ENCODE results near the gene SUN1.

Gene SUN1

GRCh38 chr7:816751-817671 lies 15.3 kb upstream of the SUN1 start (continued):
- TF ChIP-seq KLF17 (tag by site-specific recombination; IDR thresholded peaks at IDR 0.05) (no peak), ZXDB (tag by site-specific recombination; IDR thresholded peaks at IDR 0.05) (no peak), BCL6B (tag by site-specific recombination; IDR thresholded peaks at IDR 0.05) (no peak), EGR2 (tag by site-specific recombination; IDR thresholded peaks at IDR 0.05; ENCODE audit: low read depth) (no peak; the same call in 1 of the 2 replicates), ZNF37A (tag by site-specific recombination; IDR thresholded peaks at IDR 0.05) (no peak), ZNF701 (tag by site-specific recombination; IDR thresholded peaks at IDR 0.05) (no peak), MZF1 (tag by site-specific recombination; IDR thresholded peaks at IDR 0.05; ENCODE audit: borderline replicate concordance) (no peak), ZNF174 (tag by site-specific recombination; IDR thresholded peaks at IDR 0.05) (no peak), ZNF366 (tag by site-specific recombination; conservative IDR thresholded peaks at IDR 0.05) (no peak), BCL11A (tag by site-specific recombination; IDR thresholded peaks at IDR 0.05; ENCODE audit: low read depth) (no peak), ZNF639 (tag by site-specific recombination; IDR thresholded peaks at IDR 0.05) (no peak), ZEB2 (tag by site-specific recombination; IDR thresholded peaks at IDR 0.05) (no peak; the same call in 1 of the 2 replicates), GLIS1 (tag by site-specific recombination; IDR thresholded peaks at IDR 0.05) (peak; percentile 41; the same call in 1 of the 2 replicates), ZNF555 (tag by site-specific recombination; conservative IDR thresholded peaks at IDR 0.05) (no peak), HOXA7 (CRISPR knock-in tag; IDR thresholded peaks at IDR 0.05; ENCODE audit: borderline replicate concordance) (no peak), ZSCAN23 (tag by site-specific recombination; IDR thresholded peaks at IDR 0.05) (no peak), ZNF747 (tag by site-specific recombination; IDR thresholded peaks at IDR 0.05) (no peak), GLIS2 (tag by site-specific recombination; IDR thresholded peaks at IDR 0.05) (no peak; the same call in 1 of the 2 replicates), TRIM28 (IDR thresholded peaks at IDR 0.05; ENCODE audit: borderline replicate concordance, low read length) (no peak), ZNF707 (tag by site-specific recombination; IDR thresholded peaks at IDR 0.05) (no peak), ZNF10 (tag by site-specific recombination; IDR thresholded peaks at IDR 0.05) (no peak), ZSCAN5A (tag by site-specific recombination; IDR thresholded peaks at IDR 0.05) (no peak), ZBTB21 (tag by site-specific recombination; IDR thresholded peaks at IDR 0.05) (no peak), SCRT2 (tag by site-specific recombination; IDR thresholded peaks at IDR 0.05) (peak; percentile 92), ZNF580 (tag by site-specific recombination; IDR thresholded peaks at IDR 0.05) (no peak), SCRT1 (tag by site-specific recombination; IDR thresholded peaks at IDR 0.05; ENCODE audit: borderline replicate concordance) (peak; percentile 70; the same call in 1 of the 2 replicates), ZNF585B (tag by site-specific recombination; IDR thresholded peaks at IDR 0.05) (no peak)

Measured in HEK293 (cell line).